Transverse colon (tissue), 4 donors: ENCODE data around the gene PCGF6. TPM values are rescaled to one million over a fixed set of nuclear protein-coding genes. Genes with fewer than 3 reads are reported as not detected.
"Not testable (repeated sequence)": the region's sequence is repeated elsewhere in the genome, so short reads cannot be mapped to it uniquely, and the experiment has no call there.

Experiments
- DNase-seq: peaks from one replicate; pipeline ENCODE4 v3.0.0-alpha.2; 2019
- H3K27ac ChIP-seq, 4 donors: fragments of 200-600 bp; sonication (generic); 2 replicates each; pipeline ENCODE4 v1.5.1; 2016 to 2018; ENCODE audit warnings: inconsistent platforms in 4 of 4
- H3K27me3 ChIP-seq: fragments of 200-600 bp; sonication (generic); 2 replicates; pipeline ENCODE4 v1.5.1; 2017; ENCODE audit warnings: inconsistent platforms
- H3K36me3 ChIP-seq, 4 donors: fragments of 200-600 bp; sonication (generic); 2 replicates each; pipeline ENCODE4 v1.5.1; 2017 to 2019; ENCODE audit warnings: inconsistent platforms in 4 of 4
- H3K4me1 ChIP-seq, 4 donors: fragments of 200-600 bp; sonication (generic); 2 replicates each; pipeline ENCODE4 v1.5.1; 2017 to 2020; ENCODE audit warnings: inconsistent platforms in 4 of 4
- H3K4me3 ChIP-seq, 4 donors: fragments of 200-600 bp; sonication (generic); 1 replicate in 1 of 4; 2 replicates in 3 of 4; pipeline versions ENCODE4 v1.5.1 to v1.6.1; 2017 to 2019; ENCODE audit warnings: inconsistent platforms in 4 of 4
- H3K9me3 ChIP-seq, 2 donors: fragments of 200-600 bp; sonication (generic); 2 replicates each; pipeline ENCODE4 v1.5.1; 2017 to 2019; ENCODE audit warnings: inconsistent platforms in 2 of 2
- CTCF ChIP-seq, 5 experiments: fragments of 200-600 bp in 3 of 5; fragments of 450-650 bp in 2 of 5; sonication (generic) in 3 of 5; IDR thresholded peaks; 1 replicate in 2 of 5; 2 replicates in 3 of 5; pipeline ENCODE4 v1.5.1; 2016 to 2017; ENCODE audit warnings: antibody characterized with exemption in 5 of 5, inconsistent platforms in 3 of 5, mild to moderate bottlenecking in 2 of 5, moderate library complexity in 1 of 5
- EP300 ChIP-seq: sonication (generic); formaldehyde crosslinking; IDR thresholded peaks from one replicate; pipeline ENCODE4 v1.6.1; 2017; ENCODE audit warnings: antibody characterized with exemption, low read depth
- POLR2A ChIP-seq: fragments of 450-650 bp; IDR thresholded peaks from one replicate; pipeline ENCODE4 v1.6.1; 2016; ENCODE audit warnings: antibody characterized with exemption, mild to moderate bottlenecking, moderate library complexity
- POLR2AphosphoS5 ChIP-seq, 3 donors: sonication (generic); formaldehyde crosslinking; IDR thresholded peaks; one replicate each; pipeline ENCODE4 v1.6.1; 2016; ENCODE audit warnings: antibody characterized with exemption in 3 of 3
- WGBS, 2 donors: methylation state at CpG; one replicate each; pipeline ENCODE4 v1.1.5; 2018; ENCODE audit warnings: low coverage in 1 of 2; 5-methylcytosine and 5-hydroxymethylcytosine counted together
- in situ Hi-C, 4 donors: fragments of 200-750 bp; cut with MboI; loops; one replicate each; pipeline versions ENCODE4 v1.15.0 to v1.15.1; 2017; ENCODE audit warnings: low sequenced_read_pairs in 3 of 4, low pct_ligation_motif_present in 1 of 4, low pct_unique_long_range_greater_than_20kb in 1 of 4
- intact Hi-C: fragments of 100-400 bp; cut with DNase I; formaldehyde crosslinking; loops from one replicate; pipeline ENCODE4 v1.15.1; 2023; ENCODE audit warnings: low total_unique reads
- total RNA-seq, 4 donors: library from RNA; depleted of rRNA; stranded (reverse); fragments of >200 nt; gene quantifications; one replicate each; pipeline ENCODE4 v1.1.0, GENCODE V29; 2016

PCGF6 gene
- total RNA-seq, 4 donors from 2014 or later, result 5.9 to 44.5 (median 21.6) TPM

- WGBS, 2 donors, result 77 to 79% methylated on average over 2 to 3 of the region's 3 CpGs
- intact Hi-C loops (no loop called here), in situ Hi-C loops (no loop called here)
- no peaks in the 10 kb centered on the region for H3K36me3 ChIP-seq
- H3K9me3 ChIP-seq, result no peaks in the 10 kb centered on the region
- DNase-seq, result no peak
- no peak for TF ChIP-seq POLR2AphosphoS5 (IDR thresholded peaks at IDR 0.05)
- no peak for TF ChIP-seq CTCF (IDR thresholded peaks at IDR 0.05)
- TF ChIP-seq POLR2A, result no peak
- TF ChIP-seq EP300, result no peak
- no peak overlapping the region for H3K27ac ChIP-seq
- H3K4me3 ChIP-seq, result no peak overlapping the region
- H3K4me1 ChIP-seq, result no peaks in the 10 kb centered on the region
- H3K27me3 ChIP-seq, result peaks cover 29% of the 10 kb centered on the region
Measured at GRCh38 chr10:103262229-103262628, 88.7 kb downstream of the PCGF6 start.

GRCh38 chr10:103259989-103260388, 91.0 kb downstream of the PCGF6 start:
- no peaks in the 10 kb centered on the region for H3K36me3 ChIP-seq
- H3K9me3 ChIP-seq, result no peaks in the 10 kb centered on the region
- no peak overlapping the region for H3K27ac ChIP-seq
- in situ Hi-C loops, result no loop called here
- no peak overlapping the region for H3K4me3 ChIP-seq
- peaks cover 13% of the 10 kb centered on the region for H3K27me3 ChIP-seq
- 94% methylated on average over 5 of the region's 5 CpGs; no CpG with 5 or more reads in 1 of the 2 donors for WGBS, 2 donors
- no peak for DNase-seq
- H3K4me1 ChIP-seq, result no peaks in the 10 kb centered on the region
- intact Hi-C loops, result no loop called here
- no peak for TF ChIP-seq POLR2AphosphoS5 (IDR thresholded peaks at IDR 0.05)
- no peak for TF ChIP-seq POLR2A
- TF ChIP-seq CTCF (IDR thresholded peaks at IDR 0.05), result no peak
- TF ChIP-seq EP300, result no peak

GRCh38 chr10:103258928-103259327, 92.0 kb downstream of the PCGF6 start:
- H3K27me3 ChIP-seq, H3K27ac ChIP-seq, in situ Hi-C loops, H3K4me3 ChIP-seq, H3K9me3 ChIP-seq, H3K4me1 ChIP-seq, intact Hi-C loops, DNase-seq, H3K36me3 ChIP-seq: not testable (repeated sequence)
- 80 to 93% methylated on average over 3 to 4 of the region's 4 CpGs for WGBS, 2 donors

GRCh38 chr10:103257812-103258211, 93.1 kb downstream of the PCGF6 start:
- intact Hi-C loops, result no loop called here
- no peak overlapping the region for H3K4me3 ChIP-seq
- H3K27ac ChIP-seq, result no peak overlapping the region
- TF ChIP-seq POLR2A (no peak), CTCF (IDR thresholded peaks at IDR 0.05) (no peak)
- no peaks in the 10 kb centered on the region for H3K36me3 ChIP-seq
- in situ Hi-C loops, result no loop called here
- no peak for DNase-seq
- no peaks in the 10 kb centered on the region for H3K4me1 ChIP-seq
- no peaks in the 10 kb centered on the region for H3K9me3 ChIP-seq
- no peaks in the 10 kb centered on the region for H3K27me3 ChIP-seq

- no peak for TF ChIP-seq POLR2AphosphoS5 (IDR thresholded peaks at IDR 0.05)
- Histone ChIP-seq H3K4me1 (no peaks in the 10 kb centered on the region), H3K27me3 (no peaks in the 10 kb centered on the region), H3K9me3 (no peaks in the 10 kb centered on the region), H3K27ac (no peak overlapping the region), H3K36me3 (no peaks in the 10 kb centered on the region), H3K4me3 (no peak overlapping the region)
- in situ Hi-C loops, result no loop called here
- DNase-seq, result no peak
- intact Hi-C loops, result no loop called here
- 93% methylated on average over 1 of the region's 1 CpG; no CpG with 5 or more reads in 1 of the 2 donors for WGBS, 2 donors
Measured at GRCh38 chr10:103256613-103257012, 94.3 kb downstream of the PCGF6 start.
